Measurements from ENCODE around the gene CSNK1G1. TPM values are rescaled to one million over a fixed set of nuclear protein-coding genes. Genes with fewer than 3 reads are reported as not detected.

Gene CSNK1G1
- total and polyA plus RNA-seq, 2 of the 8 experiments (the other 6 are each of a cell fraction or from before 2014, with no cell fraction given) = 6.0 to 12.9 TPM

DNA sequence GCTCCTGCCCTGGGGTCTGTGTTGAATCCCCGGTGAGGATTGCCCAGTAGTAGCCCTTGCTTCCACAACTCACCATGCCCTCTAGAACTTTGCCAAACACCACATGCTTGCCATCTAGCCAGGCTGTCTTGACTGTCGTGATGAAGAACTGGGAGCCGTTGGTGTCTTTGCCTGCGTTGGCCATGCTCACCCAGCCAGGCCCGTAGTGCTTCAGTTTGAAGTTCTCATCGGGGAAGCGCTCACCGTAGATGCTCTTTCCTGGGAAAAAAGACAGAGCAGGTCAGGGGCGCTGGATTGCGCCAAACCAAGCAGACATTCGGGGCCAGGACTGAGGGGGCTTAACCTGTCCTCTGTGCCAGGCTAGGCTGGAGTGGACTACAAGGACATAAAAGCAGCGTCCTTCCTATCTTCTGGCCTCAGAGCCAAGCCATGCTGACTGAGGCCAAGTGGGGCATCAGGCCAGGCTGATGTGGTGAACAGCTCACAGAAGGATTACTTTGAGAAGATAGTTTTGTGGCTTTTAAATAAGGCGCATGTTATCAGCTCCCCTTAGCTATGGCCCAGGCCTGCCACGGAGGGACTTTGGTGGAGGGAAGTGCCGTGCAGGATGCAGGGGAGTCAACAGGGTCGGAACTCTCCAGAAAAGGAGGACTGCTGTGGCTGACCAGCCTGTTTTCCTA is 199.2 kb downstream of the CSNK1G1 start:
- 94% methylated on average over 16 of the region's 16 CpGs; no CpG with 5 or more reads in 1 of the 2 experiments for WGBS, 2 experiments (ENCODE audit: extremely low coverage in 1 of 2, insufficient coverage in 1 of 2, insufficient read length in 1 of 2, insufficient replicate concordance in 2 of 2, low coverage in 1 of 2, low lambda C conversion rate in 2 of 2, missing lambda C conversion rate in 1 of 2)
- 0 out of 2 replicates have a peak, but pooled peaks have one; percentile 5 for TF ChIP-seq POLR2AphosphoS5 (IDR thresholded peaks at IDR 0.05; ENCODE audit: low read depth, low read length)
- no peak for TF ChIP-seq CTBP2 (IDR thresholded peaks at IDR 0.05; ENCODE audit: borderline replicate concordance, insufficient read depth, insufficient read length, low read length)
- peak in 1 of 2 experiments; percentile 22; a peak in 1 of 4 replicates for TF ChIP-seq SIN3A (conservative IDR thresholded peaks at IDR 0.05 in 1 of 2, IDR thresholded peaks at IDR 0.05 in 1 of 2; ENCODE audit: low read depth in 1 of 2, low read length in 2 of 2)

More for the DNA sequence above, 199.2 kb downstream of the CSNK1G1 start:
- H3K4me1 ChIP-seq (replicated peaks in 1 of 4; ENCODE audit: control insufficient read depth in 3 of 4, insufficient read depth in 4 of 4, low read length in 3 of 4) = peaks cover 0 to 13% (median 7%) of the 10 kb centered on the region in 4 experiments; a peak in 6 of 7 replicates
- H3K4ac ChIP-seq (replicated peaks; ENCODE audit: insufficient read length, low read depth, low read length) = no peak overlapping the region
- no peak overlapping the region for H4K5ac ChIP-seq (ENCODE audit: insufficient read length, low read depth, low read length)
- no peak overlapping the region for H4K8ac ChIP-seq (ENCODE audit: extremely low read depth, insufficient read depth, low read length)
- no peak overlapping the region for H3K4me2 ChIP-seq (ENCODE audit: insufficient read depth in 1 of 2, low read depth in 2 of 2, low read length in 2 of 2)
- no peak overlapping the region for H2AK5ac ChIP-seq (ENCODE audit: low read depth, low read length)
- no peak overlapping the region for H3K27ac ChIP-seq (ENCODE audit: low read depth, low read length)
- H3K56ac ChIP-seq (replicated peaks; ENCODE audit: insufficient read length, low read depth, low read length) = no peak overlapping the region
- no peak overlapping the region for H2BK15ac ChIP-seq (ENCODE audit: low read length)
- H4K91ac ChIP-seq (replicated peaks; ENCODE audit: insufficient read length, low read length) = no peak overlapping the region
- peaks cover 0 to 13% (median 11%) of the 10 kb centered on the region in 4 experiments; a peak in 5 of 7 replicates for H3K27me3 ChIP-seq (replicated peaks in 1 of 4; ENCODE audit: control insufficient read depth in 3 of 4, extremely low read depth in 1 of 4, insufficient read depth in 3 of 4, low read length in 3 of 4)
- no peak for FAIRE-seq
- H2BK5ac ChIP-seq (ENCODE audit: low read depth, low read length) = no peak overlapping the region
- peaks cover 7% of the 10 kb centered on the region; the same call in 1 of the 2 replicates for H3K23me2 ChIP-seq (ENCODE audit: low read depth, low read length)
- no peak overlapping the region for H2BK120ac ChIP-seq (replicated peaks; ENCODE audit: low read depth, low read length)
- no peak overlapping the region for H3K4me3 ChIP-seq (ENCODE audit: extremely low read depth in 1 of 4, insufficient read depth in 2 of 4, low read depth in 3 of 4, low read length in 4 of 4)
- H3K23ac ChIP-seq (ENCODE audit: insufficient read length) = no peak overlapping the region
- peaks cover 10 to 21% of the 10 kb centered on the region in 2 experiments for H4K20me1 ChIP-seq (replicated peaks in 1 of 2; ENCODE audit: control insufficient read depth in 1 of 2, insufficient read depth in 2 of 2, low read length in 2 of 2)
- ChIA-PET POLR2A (ENCODE audit: partially characterized antibody) (interaction anchor here (0.7 to 2.0 kb wide), 5 partner anchors 9 to 192 kb away, joined by 3 to 7 read pairs (median 3); no protein-coding TSS in a partner anchor), CTCF (ENCODE audit: partially characterized antibody) (interaction anchor here (0.6 to 1.3 kb wide), 3 partner anchors 19 to 211 kb away, joined by 3 to 6 read pairs (median 3); no protein-coding TSS in a partner anchor)
- no peaks in the 10 kb centered on the region for H3K9me3 ChIP-seq (ENCODE audit: insufficient read depth in 2 of 2, low read depth in 1 of 2, low read length in 1 of 2)
- no peaks in the 10 kb centered on the region; the same call in 1 of the 2 replicates for H3K79me1 ChIP-seq (ENCODE audit: low read depth, low read length)
- H3K18ac ChIP-seq (ENCODE audit: extremely low read depth, low read length) = no peak overlapping the region
- H2BK12ac ChIP-seq (ENCODE audit: low read depth, low read length) = no peak overlapping the region
- DNase-seq (ENCODE audit: low read depth in 1 of 2, low spot score in 2 of 2) = no peak
- H3K14ac ChIP-seq (ENCODE audit: insufficient read length) = no peak overlapping the region
- H3K9ac ChIP-seq (replicated peaks in 1 of 4; ENCODE audit: extremely low read depth in 1 of 4, low read depth in 3 of 4, low read length in 3 of 4) = no peak overlapping the region
- H3K79me2 ChIP-seq (ENCODE audit: control insufficient read depth in 1 of 2, insufficient read depth in 2 of 2, low read length in 2 of 2) = peaks cover 0 to 2% of the 10 kb centered on the region in 2 experiments; a peak in 2 of 4 replicates
- no peak overlapping the region for H2BK20ac ChIP-seq (ENCODE audit: low read length)
- H2AFZ ChIP-seq (ENCODE audit: low read length) = no peak overlapping the region
- peaks cover 38 to 59% (median 49%) of the 10 kb centered on the region in 4 experiments for H3K36me3 ChIP-seq (ENCODE audit: control insufficient read depth in 2 of 4, insufficient read depth in 4 of 4, low read length in 3 of 4)
